Trophoblast cell (in vitro differentiated cells and primary cell): Measurements from ENCODE around the gene CYP2A7.
"Not testable (repeated sequence)": the region's sequence is repeated elsewhere in the genome, so short reads cannot be mapped to it uniquely, and the experiment has no call there.

ENCODE experiments used
- DNase-seq, 2 donors: peaks; one replicate each; pipeline ENCODE4 v3.0.0-alpha.2; 2016
- H2AFZ ChIP-seq: 2 replicates; pipeline ENCODE4 v1.6.1; 2013; ENCODE audit warnings: low read length, moderate library complexity, mild to moderate bottlenecking; ENCODE audit not compliant: insufficient read depth, poor library complexity
- H2AK5ac ChIP-seq: 2 replicates; pipeline ENCODE4 v1.6.1; 2013; ENCODE audit warnings: mild to moderate bottlenecking, low read length
- H2BK120ac ChIP-seq: 2 replicates; pipeline ENCODE4 v1.6.1; 2013; ENCODE audit warnings: low read length, mild to moderate bottlenecking, moderate library complexity; ENCODE audit not compliant: insufficient read depth, poor library complexity
- H2BK12ac ChIP-seq: 2 replicates; pipeline ENCODE4 v1.6.1; 2013; ENCODE audit warnings: mild to moderate bottlenecking, low read length, moderate library complexity
- H2BK5ac ChIP-seq: 2 replicates; pipeline ENCODE4 v1.6.1; 2013; ENCODE audit warnings: low read length, low read depth, moderate library complexity, mild to moderate bottlenecking; ENCODE audit not compliant: poor library complexity
- H3K14ac ChIP-seq: 2 replicates; pipeline ENCODE4 v1.6.1; 2013; ENCODE audit warnings: mild to moderate bottlenecking, low read length
- H3K18ac ChIP-seq: 2 replicates; pipeline ENCODE4 v1.6.1; 2013; ENCODE audit warnings: mild to moderate bottlenecking, low read length
- H3K23ac ChIP-seq: 2 replicates; pipeline ENCODE4 v1.6.1; 2013; ENCODE audit warnings: low read length
- H3K27ac ChIP-seq: 2 replicates; pipeline ENCODE4 v1.5.1; 2013; ENCODE audit warnings: low read depth, mild to moderate bottlenecking, inconsistent platforms, low read length, moderate library complexity
- H3K27me3 ChIP-seq: 2 replicates; pipeline ENCODE4 v1.6.1; 2013; ENCODE audit warnings: inconsistent platforms, mild to moderate bottlenecking, low read length, moderate library complexity; ENCODE audit not compliant: insufficient read depth
- H3K36me3 ChIP-seq, 2 experiments: 1 replicate in 1 of 2; 2 replicates in 1 of 2; pipeline ENCODE4 v1.6.1; 2013; ENCODE audit warnings: low read length in 2 of 2, mild to moderate bottlenecking in 2 of 2, moderate library complexity in 1 of 2; ENCODE audit not compliant: insufficient read depth in 2 of 2, control insufficient read depth in 1 of 2
- H3K4ac ChIP-seq: 2 replicates; pipeline ENCODE4 v1.6.1; 2013; ENCODE audit warnings: low read depth, mild to moderate bottlenecking, low read length, moderate library complexity
- H3K4me1 ChIP-seq, 2 experiments: 1 replicate in 1 of 2; 2 replicates in 1 of 2; pipeline ENCODE4 v1.6.1; 2013; ENCODE audit warnings: low read length in 2 of 2, mild to moderate bottlenecking in 2 of 2, moderate library complexity in 1 of 2; ENCODE audit not compliant: insufficient read depth in 2 of 2, control insufficient read depth in 1 of 2
- H3K4me2 ChIP-seq: 2 replicates; pipeline ENCODE4 v1.6.1; 2013; ENCODE audit warnings: inconsistent platforms, mild to moderate bottlenecking, low read length, moderate library complexity
- H3K4me3 ChIP-seq: 2 replicates; pipeline ENCODE4 v1.5.1; 2013; ENCODE audit warnings: mild to moderate bottlenecking, low read depth, low read length, inconsistent platforms
- H3K79me1 ChIP-seq: one replicate; pipeline ENCODE4 v1.6.1; 2013; ENCODE audit warnings: low read length
- H3K79me2 ChIP-seq: 2 replicates; pipeline ENCODE4 v1.6.1; 2013; ENCODE audit warnings: low read length, mild to moderate bottlenecking; ENCODE audit not compliant: control insufficient read depth, insufficient read depth, poor library complexity
- H3K9ac ChIP-seq: 2 replicates; pipeline ENCODE4 v1.6.1; 2013; ENCODE audit warnings: mild to moderate bottlenecking, low read length
- H3K9me3 ChIP-seq: 2 replicates; pipeline ENCODE4 v1.6.1; 2013; ENCODE audit warnings: low read depth, mild to moderate bottlenecking, control low read depth, inconsistent platforms, low read length; ENCODE audit not compliant: insufficient read depth
- H4K12ac ChIP-seq: 2 replicates; pipeline ENCODE4 v1.6.1; 2013; ENCODE audit warnings: low read depth, mild to moderate bottlenecking, low read length, moderate library complexity
- H4K8ac ChIP-seq: 2 replicates; pipeline ENCODE4 v1.6.1; 2013; ENCODE audit warnings: low read depth, mild to moderate bottlenecking, low read length, moderate library complexity
- H4K91ac ChIP-seq: one replicate; pipeline ENCODE4 v1.6.1; 2013; ENCODE audit warnings: low read depth, mild to moderate bottlenecking, low read length, moderate library complexity
- WGBS: extraction: QIAGEN DNeasy Blood & Tissue Kit; methylation state at CpG from one replicate; pipeline ENCODE4 v1.1.7; 2013; ENCODE audit warnings: missing lambda C conversion rate; ENCODE audit not compliant: insufficient read length, insufficient coverage; ENCODE audit errors: extremely low coverage; 5-methylcytosine and 5-hydroxymethylcytosine counted together

CYP2A7 gene

DNA sequence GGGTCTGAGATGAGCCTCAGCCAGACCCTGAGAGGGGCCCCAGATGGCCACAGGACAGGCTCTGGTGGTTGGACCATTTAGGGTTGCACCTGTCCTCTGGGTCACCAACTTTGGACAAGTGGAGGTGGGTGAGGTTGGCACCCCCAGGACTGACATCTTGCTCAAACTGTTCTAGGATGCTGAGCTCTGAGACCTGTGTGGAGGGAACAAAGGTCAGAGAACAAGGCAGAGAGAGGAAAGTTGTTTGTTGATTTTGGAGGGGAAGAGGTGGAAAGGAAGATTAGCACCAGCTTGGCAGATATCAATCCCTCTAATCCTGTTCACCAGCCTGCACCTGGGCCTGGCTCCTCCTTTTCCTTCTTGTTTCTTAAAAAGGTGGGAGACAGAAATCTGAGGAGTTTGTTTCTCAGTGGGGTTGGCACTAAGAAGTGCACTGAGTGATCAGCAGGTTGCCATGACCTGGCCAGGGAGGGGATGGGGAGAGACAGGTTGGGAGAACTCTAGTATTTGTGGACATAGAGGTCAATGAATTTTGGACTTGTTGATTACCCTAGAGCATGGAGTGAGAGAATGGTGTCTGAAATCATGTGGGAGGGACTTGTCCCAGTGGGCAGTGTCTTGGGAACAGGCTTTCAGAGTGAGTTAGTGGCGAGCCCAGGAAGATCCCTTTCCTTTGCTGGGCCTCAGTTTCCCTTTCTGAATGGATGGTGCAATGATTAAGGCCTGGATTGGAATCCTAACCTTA is 2.3 kb upstream of the CYP2A7 start:
- not testable (repeated sequence) for H4K8ac ChIP-seq, H2BK5ac ChIP-seq, H3K4me1 ChIP-seq, H3K4me2 ChIP-seq, DNase-seq, H2AFZ ChIP-seq, H3K27ac ChIP-seq, H3K4ac ChIP-seq, H3K14ac ChIP-seq, H3K4me3 ChIP-seq, H3K79me1 ChIP-seq, H3K18ac ChIP-seq, H3K36me3 ChIP-seq, H3K23ac ChIP-seq, H2AK5ac ChIP-seq, H3K27me3 ChIP-seq, H3K9me3 ChIP-seq, H2BK120ac ChIP-seq, H4K12ac ChIP-seq, H3K79me2 ChIP-seq, H2BK12ac ChIP-seq, H3K9ac ChIP-seq, H4K91ac ChIP-seq
- no CpG with 5 or more reads among the region's 1 CpG for WGBS

DNA sequence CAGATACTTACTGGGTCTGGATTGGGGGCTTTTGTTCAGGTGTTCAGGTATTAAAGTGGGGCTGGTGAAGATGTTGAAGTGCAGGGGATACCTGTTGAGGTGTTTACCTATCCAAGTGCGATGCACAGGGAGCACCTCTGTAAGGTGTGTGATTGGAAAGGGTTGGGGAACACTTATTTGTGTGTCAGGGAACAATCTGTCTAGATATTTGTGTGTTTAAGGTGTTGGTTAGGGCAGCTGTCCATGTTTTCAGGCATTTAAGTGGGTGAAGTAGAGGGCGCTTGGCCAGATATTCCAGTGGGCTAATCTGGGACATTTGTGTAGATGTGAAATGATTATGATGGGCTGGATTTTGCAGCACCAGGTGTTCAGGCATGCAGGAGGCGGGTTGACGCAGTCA is 2.7 kb downstream of the CYP2A7 start:
- not testable (repeated sequence) for H3K4me2 ChIP-seq, DNase-seq, H3K79me2 ChIP-seq, H4K8ac ChIP-seq, H3K36me3 ChIP-seq, H2AFZ ChIP-seq, H3K4ac ChIP-seq, H3K23ac ChIP-seq, H3K9ac ChIP-seq, H4K12ac ChIP-seq, H2BK12ac ChIP-seq, H3K14ac ChIP-seq, H3K4me1 ChIP-seq, H3K9me3 ChIP-seq, H3K27me3 ChIP-seq, H3K18ac ChIP-seq, H2AK5ac ChIP-seq, H2BK5ac ChIP-seq, H4K91ac ChIP-seq, H3K79me1 ChIP-seq, H2BK120ac ChIP-seq, H3K27ac ChIP-seq, H3K4me3 ChIP-seq
- no CpG with 5 or more reads among the region's 4 CpGs for WGBS

DNA sequence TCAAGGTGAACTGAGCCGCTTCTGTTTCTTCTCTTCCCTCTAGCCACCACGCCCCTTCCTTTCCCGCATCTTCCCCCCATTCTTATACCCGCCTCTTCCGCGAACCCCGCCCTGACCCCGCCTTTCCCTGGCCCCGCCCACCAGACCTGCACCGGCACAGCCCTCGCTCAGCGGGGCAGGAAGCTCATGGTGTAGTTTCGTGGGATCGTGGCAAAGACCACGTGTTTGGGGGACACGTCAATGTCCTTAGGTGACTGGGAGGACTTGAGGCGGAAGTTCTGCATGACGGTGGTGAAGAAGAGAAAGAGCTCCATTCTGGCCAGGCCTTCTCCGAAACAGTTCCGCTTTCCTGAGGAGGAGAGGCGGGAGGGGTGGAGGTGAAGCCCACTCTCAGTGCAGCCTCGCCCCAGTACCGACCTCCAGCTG is 6.5 kb downstream of the CYP2A7 start:
- H4K12ac ChIP-seq, H3K9me3 ChIP-seq, H2BK120ac ChIP-seq, H3K79me1 ChIP-seq, H3K4ac ChIP-seq, H2AK5ac ChIP-seq, H2BK12ac ChIP-seq, H2AFZ ChIP-seq, H4K91ac ChIP-seq, H3K4me1 ChIP-seq, H3K14ac ChIP-seq, H3K27me3 ChIP-seq, H3K36me3 ChIP-seq, H3K4me2 ChIP-seq, H3K79me2 ChIP-seq, H3K4me3 ChIP-seq, H3K23ac ChIP-seq, H4K8ac ChIP-seq, H3K27ac ChIP-seq, H3K9ac ChIP-seq, H3K18ac ChIP-seq, H2BK5ac ChIP-seq: not testable (repeated sequence)
- DNase-seq, result peak in 1 of 2 donors; percentile 6
- no CpG with 5 or more reads among the region's 23 CpGs for WGBS

DNA sequence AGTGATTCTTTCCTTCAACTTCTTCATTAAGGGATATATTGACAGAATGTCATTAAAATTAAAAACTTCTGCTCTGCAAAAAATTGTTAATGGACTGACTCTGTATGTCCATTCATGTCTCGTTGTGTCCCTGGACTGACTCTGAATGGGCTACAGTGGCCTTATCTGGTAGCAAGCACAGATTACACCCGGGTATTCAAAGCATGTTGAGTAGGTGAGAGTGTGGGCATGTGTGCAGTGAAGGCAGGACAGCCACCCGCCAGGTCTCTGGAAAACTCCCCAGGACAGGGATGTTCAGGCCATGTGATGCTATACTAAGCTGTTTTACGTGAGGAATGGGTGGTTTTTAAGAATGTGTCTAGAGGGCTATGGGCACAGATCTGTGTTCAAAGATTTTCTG is 7.2 kb downstream of the CYP2A7 start:
- not testable (repeated sequence) for H4K8ac ChIP-seq, H2AK5ac ChIP-seq, H3K36me3 ChIP-seq, H4K91ac ChIP-seq, H3K23ac ChIP-seq, H3K4ac ChIP-seq, H2BK120ac ChIP-seq, H3K27ac ChIP-seq, H3K79me2 ChIP-seq, H2BK5ac ChIP-seq, DNase-seq, H3K18ac ChIP-seq, H4K12ac ChIP-seq, H2AFZ ChIP-seq, H3K14ac ChIP-seq, H3K4me2 ChIP-seq, H3K4me3 ChIP-seq, H2BK12ac ChIP-seq, H3K9ac ChIP-seq, H3K79me1 ChIP-seq, H3K27me3 ChIP-seq, H3K4me1 ChIP-seq, H3K9me3 ChIP-seq
- WGBS, result no CpG with 5 or more reads among the region's 4 CpGs
